Thyroid gland (tissue), 4 donors: ENCODE results near the gene FAT2. TPM values are rescaled to one million over a fixed set of nuclear protein-coding genes. Genes with fewer than 3 reads are reported as not detected.

ENCODE experiments used
- DNase-seq, 2 donors: peaks; one replicate each; pipeline ENCODE4 v3.0.0-alpha.2; 2019
- H3K27ac ChIP-seq, 3 donors: fragments of 200-600 bp; sonication (generic); 1 replicate in 2 of 3; 2 replicates in 1 of 3; pipeline ENCODE4 v1.5.1; 2016 to 2019; ENCODE audit warnings: mild to moderate bottlenecking in 1 of 3, moderate library complexity in 1 of 3
- H3K27me3 ChIP-seq: fragments of 200-600 bp; sonication (generic); one replicate; pipeline ENCODE4 v1.5.1; 2019
- H3K36me3 ChIP-seq, 2 donors: fragments of 200-600 bp; sonication (generic); one replicate each; pipeline ENCODE4 v1.5.1; 2016 to 2019
- H3K4me1 ChIP-seq, 2 donors: fragments of 200-600 bp; sonication (generic); one replicate each; pipeline ENCODE4 v1.5.1; 2017 to 2019
- H3K4me3 ChIP-seq, 3 donors: fragments of 200-600 bp; sonication (generic); replicated peaks in 1 of 3; 1 replicate in 2 of 3; 2 replicates in 1 of 3; pipeline ENCODE4 v1.5.1; 2016; ENCODE audit warnings: mild to moderate bottlenecking in 1 of 3
- H3K9me3 ChIP-seq: fragments of 200-600 bp; sonication (generic); one replicate; pipeline ENCODE4 v1.5.1; 2017
- CTCF ChIP-seq, 6 experiments: fragments of 200-600 bp in 3 of 6; fragments of 450-650 bp in 3 of 6; sonication (generic) in 3 of 6; IDR thresholded peaks; one replicate each; pipeline ENCODE4 v1.5.1; 2016 to 2019; ENCODE audit warnings: antibody characterized with exemption in 6 of 6, mild to moderate bottlenecking in 2 of 6, inconsistent platforms in 1 of 6, moderate library complexity in 1 of 6
- POLR2A ChIP-seq, 2 donors: fragments of 450-650 bp; IDR thresholded peaks; one replicate each; pipeline ENCODE4 v1.6.1; 2017; ENCODE audit warnings: antibody characterized with exemption in 2 of 2, mild to moderate bottlenecking in 2 of 2, moderate library complexity in 1 of 2
- WGBS, 2 donors: methylation state at CpG; one replicate each; pipeline ENCODE4 v1.1.5; 2017; 5-methylcytosine and 5-hydroxymethylcytosine counted together
- intact Hi-C: fragments of 100-400 bp; cut with DNase I; formaldehyde crosslinking; loops from one replicate; pipeline ENCODE4 v1.15.1; 2023
- total RNA-seq, 4 donors: library from RNA; depleted of rRNA; stranded (reverse); fragments of >200 nt; gene quantifications; one replicate each; pipeline ENCODE4 v1.2.3, GENCODE V29; 2016

The FAT2 gene
- total RNA-seq, 4 donors from 2014 or later = 0.11 to 0.54 (median 0.13) TPM; not detected in 1

GRCh38 chr5:151618907-151619306 lies 27.8 kb upstream of the FAT2 start:
- whole genome bisulfite sequencing, 2 donors = 42 to 50% methylated on average over 2 of the region's 2 CpGs

DNA sequence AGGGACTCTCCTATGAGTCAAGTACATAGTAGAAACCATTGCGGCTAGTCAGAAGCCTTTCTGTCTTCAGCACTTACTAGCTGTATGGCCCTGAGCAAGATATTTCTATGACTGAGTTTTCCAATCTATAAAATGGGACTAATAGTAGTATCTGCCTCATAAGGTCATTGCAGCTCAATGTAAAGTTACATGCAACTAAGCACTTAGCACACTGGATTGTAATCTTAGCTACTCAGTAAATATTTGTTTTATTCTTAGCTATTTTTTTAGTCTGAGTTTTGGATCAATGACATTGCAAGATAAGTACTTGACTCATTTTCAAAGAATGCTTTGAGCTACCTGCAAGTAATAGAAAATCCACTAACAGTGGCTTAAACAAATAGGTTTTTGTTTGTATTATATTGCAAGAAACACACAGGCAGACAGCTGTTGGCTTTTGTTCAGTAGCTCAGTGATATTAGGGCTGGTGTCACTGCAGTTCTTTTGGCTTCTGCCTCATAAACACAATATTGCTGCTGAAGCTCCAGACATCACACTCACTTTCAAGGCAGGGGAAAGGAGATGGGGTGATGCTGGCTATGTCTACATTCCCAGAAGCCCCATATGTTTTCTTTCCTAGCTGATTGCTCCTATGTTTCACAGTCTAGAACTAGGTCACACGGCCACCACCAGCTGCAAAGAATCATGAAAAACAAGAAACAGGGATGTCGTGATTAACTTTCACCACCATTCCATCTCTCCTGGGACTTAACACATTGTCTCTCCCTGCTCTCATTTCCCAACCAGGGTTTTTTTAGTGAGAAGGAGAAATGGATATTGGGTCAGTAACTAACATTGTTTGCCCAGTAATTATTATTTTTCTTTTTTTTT lies 26.9 kb upstream of the FAT2 start:
- Histone ChIP-seq H3K27ac (no peak overlapping the region), H3K4me1 (no peaks in the 10 kb centered on the region), H3K4me3 (no peak overlapping the region), H3K9me3 (no peaks in the 10 kb centered on the region), H3K36me3 (no peaks in the 10 kb centered on the region), H3K27me3 (no peaks in the 10 kb centered on the region)
- no peak for DNase-seq
- intact Hi-C loops = no loop called here
- TF ChIP-seq CTCF (IDR thresholded peaks at IDR 0.05) (no peak), POLR2A (IDR thresholded peaks at IDR 0.05) (no peak)
- 82 to 87% methylated on average over 3 of the region's 3 CpGs for WGBS, 2 donors

More at GRCh38 chr5:151618907-151619306, 27.8 kb upstream of the FAT2 start:
- Histone ChIP-seq H3K27ac (no peak overlapping the region), H3K9me3 (no peaks in the 10 kb centered on the region), H3K4me1 (no peaks in the 10 kb centered on the region), H3K4me3 (no peak overlapping the region), H3K27me3 (no peaks in the 10 kb centered on the region), H3K36me3 (no peaks in the 10 kb centered on the region)
- DNase-seq = no peak
- TF ChIP-seq POLR2A (IDR thresholded peaks at IDR 0.05) (no peak), CTCF (IDR thresholded peaks at IDR 0.05) (no peak)
- intact Hi-C loops = no loop called here

DNA sequence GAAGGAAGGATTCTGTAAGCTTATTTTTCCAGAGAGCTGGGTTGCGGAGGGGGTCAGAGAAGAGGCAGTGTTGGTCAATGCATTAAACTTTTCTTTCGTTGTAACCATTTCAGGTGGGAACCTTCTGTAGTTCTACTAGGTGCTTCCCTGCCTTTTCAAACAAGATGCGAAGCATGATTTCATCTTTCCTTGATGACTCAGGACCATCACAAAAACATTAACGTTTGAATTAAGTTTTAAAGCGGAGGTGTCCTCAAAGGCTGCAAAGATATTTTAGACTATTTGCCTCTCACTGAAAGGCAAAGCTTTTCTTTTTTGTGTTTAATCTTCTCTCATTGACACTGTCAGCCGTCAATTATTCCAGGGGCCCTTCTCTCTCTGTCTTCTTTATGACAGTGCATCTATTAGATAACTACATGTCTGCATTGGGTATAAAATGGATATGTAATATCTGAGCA lies 26.3 kb upstream of the FAT2 start:
- intact Hi-C loops = no loop called here
- 89 to 91% methylated on average over 6 of the region's 6 CpGs for WGBS, 2 donors

DNA sequence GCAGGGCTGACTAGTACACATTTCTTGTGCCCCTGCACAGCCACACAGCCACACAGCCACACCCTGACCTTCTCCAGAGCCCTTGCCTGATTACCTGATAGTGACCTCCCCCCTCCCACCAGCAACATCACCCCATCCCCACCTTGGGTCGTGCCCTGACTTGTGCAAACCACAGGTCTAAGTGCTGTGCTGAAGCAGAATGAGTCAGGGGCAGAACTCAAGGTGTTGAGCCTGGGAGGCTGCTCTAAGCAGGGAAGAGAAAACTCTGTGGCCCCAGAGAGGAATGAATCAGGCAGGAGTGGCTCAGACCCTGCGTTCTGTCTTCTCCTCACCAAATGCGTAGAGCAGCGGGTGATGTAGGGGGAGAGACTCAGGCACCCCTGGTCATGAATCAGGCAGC lies 24.3 kb upstream of the FAT2 start:
- TF ChIP-seq POLR2A (IDR thresholded peaks at IDR 0.05) (no peak), CTCF (IDR thresholded peaks at IDR 0.05) (no peak)
- Histone ChIP-seq H3K4me1 (no peaks in the 10 kb centered on the region), H3K27me3 (no peaks in the 10 kb centered on the region), H3K36me3 (no peaks in the 10 kb centered on the region), H3K4me3 (no peak overlapping the region), H3K9me3 (no peaks in the 10 kb centered on the region), H3K27ac (no peak overlapping the region)
- intact Hi-C loops = no loop called here
- 67 to 68% methylated on average over 4 of the region's 4 CpGs for WGBS, 2 donors
- DNase-seq = no peak

More for the DNA sequence above, 26.3 kb upstream of the FAT2 start:
- Histone ChIP-seq H3K27me3 (no peaks in the 10 kb centered on the region), H3K36me3 (no peaks in the 10 kb centered on the region), H3K9me3 (no peaks in the 10 kb centered on the region), H3K4me3 (no peak overlapping the region), H3K27ac (no peak overlapping the region), H3K4me1 (no peaks in the 10 kb centered on the region)
- DNase-seq = no peak
- TF ChIP-seq CTCF (IDR thresholded peaks at IDR 0.05) (no peak), POLR2A (IDR thresholded peaks at IDR 0.05) (no peak)

- Histone ChIP-seq H3K4me1 (no peaks in the 10 kb centered on the region), H3K27ac (no peak overlapping the region), H3K27me3 (no peaks in the 10 kb centered on the region), H3K36me3 (no peaks in the 10 kb centered on the region), H3K9me3 (no peaks in the 10 kb centered on the region), H3K4me3 (no peak overlapping the region)
- no peak for DNase-seq
- intact Hi-C loops = no loop called here
- 67 to 86% methylated on average over 7 of the region's 7 CpGs for WGBS, 2 donors
- TF ChIP-seq POLR2A (IDR thresholded peaks at IDR 0.05) (no peak), CTCF (IDR thresholded peaks at IDR 0.05) (no peak)
These were observed 23.4 kb upstream of the FAT2 start for GRCh38 chr5:151614565-151614964.
